Kidney (tissue), 22 donors: ENCODE data around the gene SUDS3. TPM values are rescaled to one million over a fixed set of nuclear protein-coding genes. Genes with fewer than 3 reads are reported as not detected.

Experiments used
- DNase-seq, 5 donors: peaks; one replicate each; pipeline ENCODE4 v3.0.0-alpha.2; 2013 to 2020
- FAIRE-seq: peaks from 2 replicates; lab custom pipeline; 2012; peaks lifted over from hg19 to GRCh38; lab: Jason Lieb, UNC
- H3K27ac ChIP-seq, 2 donors: one replicate each; pipeline ENCODE4 v1.7.0; 2013; ENCODE audit warnings: low read depth in 2 of 2, low read length in 2 of 2, inconsistent platforms in 1 of 2
- H3K27me3 ChIP-seq: one replicate; pipeline ENCODE4 v1.7.1; 2013; ENCODE audit warnings: low read length, inconsistent platforms; ENCODE audit not compliant: control insufficient read depth, insufficient read depth
- H3K36me3 ChIP-seq, 3 donors: one replicate each; pipeline versions ENCODE4 v1.7.0 to v1.7.1; 2013; ENCODE audit warnings: low read length in 3 of 3, control low read depth in 1 of 3, inconsistent platforms in 1 of 3; ENCODE audit not compliant: insufficient read depth in 3 of 3, control insufficient read depth in 2 of 3
- H3K4me1 ChIP-seq, 3 donors: one replicate each; pipeline versions ENCODE4 v1.7.0 to v1.7.1; 2013; ENCODE audit warnings: low read length in 3 of 3, inconsistent platforms in 1 of 3, low read depth in 1 of 3; ENCODE audit not compliant: control insufficient read depth in 2 of 3, insufficient read depth in 2 of 3
- H3K4me3 ChIP-seq, 3 donors: one replicate each; pipeline versions ENCODE4 v1.7.0 to v1.8.1; 2013; ENCODE audit warnings: low read length in 3 of 3, control low read depth in 1 of 3, inconsistent platforms in 1 of 3
- H3K9ac ChIP-seq, 3 donors: one replicate each; pipeline versions ENCODE4 v1.7.0 to v1.7.1; 2013; ENCODE audit warnings: low read length in 3 of 3, control low read depth in 1 of 3, inconsistent platforms in 1 of 3
- H3K9me3 ChIP-seq, 3 donors: one replicate each; pipeline versions ENCODE4 v1.7.0 to v1.7.1; 2013; ENCODE audit warnings: low read length in 3 of 3, control low read depth in 1 of 3, inconsistent platforms in 1 of 3; ENCODE audit not compliant: control insufficient read depth in 2 of 3, insufficient read depth in 1 of 3
- CTCF ChIP-seq: IDR thresholded peaks from 3 replicates; pipeline ENCODE4 v1.5.1; 2012; ENCODE audit warnings: mild to moderate bottlenecking, moderate library complexity, borderline replicate concordance; ENCODE audit not compliant: insufficient read depth; ENCODE audit errors: extremely low read depth
- intact Hi-C: fragments of 100-400 bp; cut with DNase I; formaldehyde crosslinking; loops from one replicate; pipeline ENCODE4 v1.11.1; 2022
- long read RNA-seq, 10 donors: library from polyadenylated mRNA in 1 of 10; unstranded in 1 of 10; transcript quantifications; one replicate each; pipeline ENCODE4 v2.0.0 and lab custom pipeline, GENCODE V29; 2021 to 2026
- polyA plus RNA-seq: library from polyadenylated mRNA; stranded (reverse); fragments of 350-450 nt; fragmentation: Illumina TruSeq; extraction: RNeasy Lipid Tissue Mini Kit (QIAGEN cat#74804); gene quantifications from one replicate; pipeline ENCODE4 v1.2.3, GENCODE V29; 2014; ENCODE audit warnings: low read depth, low replicate concordance; ENCODE audit not compliant: insufficient read depth
- total RNA-seq: library from RNA; stranded (reverse); fragmentation: NEBNext Ultra II Directional; extraction: Animal tissue kit (Norgen Biotek cat#: 25700); gene quantifications from one replicate; pipeline ENCODE4 v1.2.1, GENCODE V29; 2021
- donor health status: control.
- donor health status: control.
- donor health status: control.
- donor health status: control.
- donor health status: control.
- donor health status: DM: yes; HTN: yes; CAD: no.
- donor health status: Normal renal cell carcinoma (clear cell type).

Gene SUDS3
- 29.0 TPM for total RNA-seq
- 14.9 TPM for polyA plus RNA-seq
- long read RNA-seq, donor 1, full-length matches to known transcripts = 2 of 2 reads
- long read RNA-seq, donor 1, partial matches to known transcripts = 0 of 2 reads
- long read RNA-seq, donor 1, other reads (novel, unspliced or antisense) = 0 of 2 reads
- long read RNA-seq, donor 2, full-length matches to known transcripts = 3 of 3 reads
- long read RNA-seq, donor 2, partial matches to known transcripts = 0 of 3 reads
- long read RNA-seq, donor 2, other reads (novel, unspliced or antisense) = 0 of 3 reads
- long read RNA-seq, donor 3, full-length matches to known transcripts = 1 of 1 reads
- long read RNA-seq, donor 3, partial matches to known transcripts = 0 of 1 reads
- long read RNA-seq, donor 3, other reads (novel, unspliced or antisense) = 0 of 1 reads
- long read RNA-seq, donor 4, full-length matches to known transcripts = 4 of 18 reads
- long read RNA-seq, donor 4, partial matches to known transcripts = 6 of 18 reads
- long read RNA-seq, donor 4, other reads (novel, unspliced or antisense) = 8 of 18 reads
- long read RNA-seq, donor 5 = 0 reads
- long read RNA-seq, donor 6, full-length matches to known transcripts = 2 of 2 reads
- long read RNA-seq, donor 6, partial matches to known transcripts = 0 of 2 reads
- long read RNA-seq, donor 6, other reads (novel, unspliced or antisense) = 0 of 2 reads
- long read RNA-seq, donor 7, full-length matches to known transcripts = 16 of 25 reads
- long read RNA-seq, donor 7, partial matches to known transcripts = 5 of 25 reads
- long read RNA-seq, donor 7, other reads (novel, unspliced or antisense) = 4 of 25 reads
- long read RNA-seq, donor 8, partial matches to known transcripts = 7 of 7 reads
- long read RNA-seq, donor 8, other reads (novel, unspliced or antisense) = 0 of 7 reads
- long read RNA-seq, donor 9, full-length matches to known transcripts = 2 of 2 reads
- long read RNA-seq, donor 9, partial matches to known transcripts = 0 of 2 reads
- long read RNA-seq, donor 9, other reads (novel, unspliced or antisense) = 0 of 2 reads
- long read RNA-seq, donor 10, full-length matches to known transcripts = 3 of 21 reads
- long read RNA-seq, donor 10, partial matches to known transcripts = 13 of 21 reads
- long read RNA-seq, donor 10, other reads (novel, unspliced or antisense) = 5 of 21 reads

GRCh38 chr12:118376089-118377020 is at the start of gene SUDS3:
SUDS3 (plus strand) TSS chr12:118376555; CDS start chr12:118376692, 137 bp downstream.
- peak within 1 kb of the TSS; percentile 86 to 94 (median 93) for H3K4me3 ChIP-seq
- intact Hi-C loops = no loop called here
- FAIRE-seq = no peak
- peak; percentile 92 to 96 (median 94) for DNase-seq
- peaks cover 0 to 13% (median 8%) of the 10 kb centered on the region in 3 donors for H3K4me1 ChIP-seq
- peak; percentile 93 for TF ChIP-seq CTCF
- no peaks in the 10 kb centered on the region for H3K27me3 ChIP-seq
- H3K27ac ChIP-seq = peak within 1 kb of the TSS; percentile 99 to 100
- H3K9ac ChIP-seq = peak within 1 kb of the TSS; percentile 65 to 93 (median 78)
- no peaks in the 10 kb centered on the region for H3K9me3 ChIP-seq
- peaks cover 0 to 13% (median 4%) of the 10 kb centered on the region in 3 donors for H3K36me3 ChIP-seq

- Histone ChIP-seq H3K9ac (no peak overlapping the region), H3K27me3 (no peaks in the 10 kb centered on the region), H3K4me1 (peaks cover 0 to 4% (median 3%) of the 10 kb centered on the region in 3 donors), H3K9me3 (no peaks in the 10 kb centered on the region), H3K4me3 (no peak overlapping the region), H3K36me3 (no peaks in the 10 kb centered on the region), H3K27ac (no peak overlapping the region)
- TF ChIP-seq CTCF = no peak
- DNase-seq (no peak), FAIRE-seq (no peak)
- intact Hi-C loops = no loop called here
Measured at GRCh38 chr12:118326991-118327390, 49.4 kb upstream of the SUDS3 start.

- intact Hi-C loops = no loop called here
- H3K27me3 ChIP-seq = no peaks in the 10 kb centered on the region
- no peak for TF ChIP-seq CTCF
- DNase-seq = no peak
- FAIRE-seq = peak; percentile 73
- no peak overlapping the region for H3K4me3 ChIP-seq
- H3K4me1 ChIP-seq = peaks cover 0 to 4% (median 3%) of the 10 kb centered on the region in 3 donors
- no peak overlapping the region for H3K9ac ChIP-seq
- H3K27ac ChIP-seq = no peak overlapping the region
- H3K36me3 ChIP-seq = no peaks in the 10 kb centered on the region
- H3K9me3 ChIP-seq = no peaks in the 10 kb centered on the region
Measured at GRCh38 chr12:118327391-118327790, 49.0 kb upstream of the SUDS3 start.
